NCI-H748 treated with DMSO at 0.1 percent for 48 hours (cell line): ENCODE measurements around the gene USP38.
"Not testable (repeated sequence)": the region's sequence is repeated elsewhere in the genome, so short reads cannot be mapped to it uniquely, and the experiment has no call there.

Experiments used
- DNase-seq: peaks from one replicate; lab custom pipeline; 2025; lab: John Stamatoyannopoulos, UW

The USP38 gene

GRCh38 chr4:143215873-143216272, 31.2 kb downstream of the USP38 start:
- no peak for DNase-seq

GRCh38 chr4:143224255-143224654, 39.5 kb downstream of the USP38 start:
- DNase-seq = no peak

GRCh38 chr4:143225167-143225566, 40.5 kb downstream of the USP38 start:
- DNase-seq = no peak

- no peak for DNase-seq
Measured at GRCh38 chr4:143230683-143231082, 46.0 kb downstream of the USP38 start.

GRCh38 chr4:143232277-143232676, 47.6 kb downstream of the USP38 start:
- DNase-seq = no peak

- no peak for DNase-seq
Measured at GRCh38 chr4:143234153-143234552, 49.4 kb downstream of the USP38 start.

- not testable (repeated sequence) for DNase-seq
Measured at GRCh38 chr4:143237195-143237594, 52.5 kb downstream of the USP38 start.

- no peak for DNase-seq
Measured at GRCh38 chr4:143240939-143241679, 56.4 kb downstream of the USP38 start.

- DNase-seq = no peak
Measured at GRCh38 chr4:143241892-143242291, 57.2 kb downstream of the USP38 start.

GRCh38 chr4:143243041-143243440, 58.3 kb downstream of the USP38 start:
- DNase-seq = no peak

- no peak for DNase-seq
Measured at GRCh38 chr4:143246977-143247376, 62.3 kb downstream of the USP38 start.

- DNase-seq = no peak
Measured at GRCh38 chr4:143247866-143248265, 63.1 kb downstream of the USP38 start.

GRCh38 chr4:143248827-143249226, 64.1 kb downstream of the USP38 start:
- no peak for DNase-seq

- no peak for DNase-seq
Measured at GRCh38 chr4:143250617-143251016, 65.9 kb downstream of the USP38 start.

GRCh38 chr4:143251348-143251747, 66.6 kb downstream of the USP38 start:
- no peak for DNase-seq

GRCh38 chr4:143251779-143252178, 67.1 kb downstream of the USP38 start:
- DNase-seq = no peak

GRCh38 chr4:143252478-143252877, 67.8 kb downstream of the USP38 start:
- no peak for DNase-seq

- DNase-seq = no peak
Measured at GRCh38 chr4:143253166-143253565, 68.4 kb downstream of the USP38 start.

- DNase-seq = no peak
Measured at GRCh38 chr4:143254491-143255226, 69.9 kb downstream of the USP38 start.

- no peak for DNase-seq
Measured at GRCh38 chr4:143256456-143256855, 71.7 kb downstream of the USP38 start.

GRCh38 chr4:143257356-143257755, 72.6 kb downstream of the USP38 start:
- DNase-seq = no peak

- DNase-seq = no peak
Measured at GRCh38 chr4:143260750-143261149, 76.0 kb downstream of the USP38 start.

- no peak for DNase-seq
Measured at GRCh38 chr4:143262838-143263237, 78.1 kb downstream of the USP38 start.

GRCh38 chr4:143267690-143268089, 83.0 kb downstream of the USP38 start:
- not testable (repeated sequence) for DNase-seq
